H1 (cell line): ENCODE data around the gene USP37. TPM values are rescaled to one million over a fixed set of nuclear protein-coding genes. Genes with fewer than 3 reads are reported as not detected.

Experiments
- CTCF ChIA-PET: fragments of 300-600 bp; sonication (Branson Sonifier 250); formaldehyde crosslinking; loops from one replicate; lab custom pipeline; 2021; ENCODE audit not compliant: partially characterized antibody; lab: Charles Lee
- POLR2A ChIA-PET: fragments of 300-600 bp; sonication (Branson Sonifier 250); formaldehyde crosslinking; loops from one replicate; lab custom pipeline; 2021; ENCODE audit warnings: inconsistent platforms; ENCODE audit not compliant: partially characterized antibody; lab: Charles Lee
- DNase-seq, 2 experiments: peaks; one replicate each; pipeline versions ENCODE4 v3.0.0 to v3.0.0-alpha.2; 2010 to 2022; ENCODE audit warnings: low spot score in 2 of 2, low read depth in 1 of 2, mixed read lengths in 1 of 2
- FAIRE-seq: peaks from 2 replicates; lab custom pipeline; 2011; peaks lifted over from hg19 to GRCh38; lab: Jason Lieb, UNC
- H2AFZ ChIP-seq: 2 replicates; pipeline ENCODE4 v1.8.1; 2012; ENCODE audit warnings: low read length, inconsistent platforms
- H2AK5ac ChIP-seq: 2 replicates; pipeline ENCODE4 v1.6.1; 2013; ENCODE audit warnings: low read depth, low read length
- H2BK120ac ChIP-seq: replicated peaks from 2 replicates; pipeline ENCODE3; 2013; ENCODE audit warnings: low read depth, low read length, inconsistent platforms
- H2BK12ac ChIP-seq: 2 replicates; pipeline ENCODE4 v1.6.1; 2013; ENCODE audit warnings: low read depth, low read length
- H2BK15ac ChIP-seq: 2 replicates; pipeline ENCODE4 v1.6.1; 2013; ENCODE audit warnings: low read length
- H2BK20ac ChIP-seq: 2 replicates; pipeline ENCODE4 v1.6.1; 2013; ENCODE audit warnings: low read length
- H2BK5ac ChIP-seq: 2 replicates; pipeline ENCODE4 v1.6.1; 2013; ENCODE audit warnings: low read depth, low read length
- H3K14ac ChIP-seq: 2 replicates; pipeline ENCODE4 v1.6.1; 2013; ENCODE audit warnings: inconsistent platforms; ENCODE audit not compliant: insufficient read length
- H3K18ac ChIP-seq: 2 replicates; pipeline ENCODE4 v1.6.1; 2013; ENCODE audit warnings: low read length; ENCODE audit errors: extremely low read depth
- H3K23ac ChIP-seq: 2 replicates; pipeline ENCODE4 v1.6.1; 2013; ENCODE audit warnings: inconsistent platforms; ENCODE audit not compliant: insufficient read length
- H3K23me2 ChIP-seq: 2 replicates; pipeline ENCODE4 v1.6.1; 2013; ENCODE audit warnings: low read depth, low read length
- H3K27ac ChIP-seq: 2 replicates; pipeline ENCODE4 v1.6.1; 2011; ENCODE audit warnings: low read depth, low read length, inconsistent platforms
- H3K27me3 ChIP-seq, 4 experiments: replicated peaks in 1 of 4; 1 replicate in 1 of 4; 2 replicates in 3 of 4; pipeline versions ENCODE4 v1.6.1 to v1.8.1; 2011 to 2013; ENCODE audit warnings: low read length in 3 of 4, mild to moderate bottlenecking in 3 of 4, inconsistent platforms in 2 of 4, mixed read lengths in 2 of 4, moderate library complexity in 1 of 4; ENCODE audit not compliant: control insufficient read depth in 3 of 4, insufficient read depth in 3 of 4; ENCODE audit errors: extremely low read depth in 1 of 4
- H3K36me3 ChIP-seq, 4 experiments: 2 replicates each; pipeline versions ENCODE4 v1.6.1 to v1.8.1; 2011 to 2013; ENCODE audit warnings: mild to moderate bottlenecking in 4 of 4, low read length in 3 of 4, moderate library complexity in 2 of 4, control low read depth in 1 of 4, inconsistent platforms in 1 of 4; ENCODE audit not compliant: insufficient read depth in 4 of 4, control insufficient read depth in 2 of 4
- H3K4ac ChIP-seq: replicated peaks from 2 replicates; pipeline ENCODE3; 2013; ENCODE audit warnings: low read length, low read depth, mixed read lengths, inconsistent platforms; ENCODE audit not compliant: insufficient read length
- H3K4me1 ChIP-seq, 4 experiments: replicated peaks in 1 of 4; 1 replicate in 1 of 4; 2 replicates in 3 of 4; pipeline versions ENCODE4 v1.6.1 to v1.8.1; 2011 to 2013; ENCODE audit warnings: low read length in 3 of 4, inconsistent platforms in 2 of 4, mixed read lengths in 1 of 4; ENCODE audit not compliant: insufficient read depth in 4 of 4, control insufficient read depth in 3 of 4
- H3K4me2 ChIP-seq, 2 experiments: 2 replicates each; pipeline versions ENCODE4 v1.6.1 to v1.8.1; 2011 to 2013; ENCODE audit warnings: low read depth in 2 of 2, low read length in 2 of 2, control low read depth in 1 of 2, inconsistent platforms in 1 of 2, mild to moderate bottlenecking in 1 of 2; ENCODE audit not compliant: insufficient read depth in 1 of 2
- H3K4me3 ChIP-seq, 4 experiments: fragments of 200-600, 300-600 bp in 1 of 4; sonication (generic), shearing (Covaris generic), sonication (Bioruptor Twin) in 1 of 4; 2 replicates each; pipeline versions ENCODE4 v1.5.1 to v1.8.1; 2011 to 2016; ENCODE audit warnings: low read length in 4 of 4, low read depth in 3 of 4, control low read depth in 2 of 4, inconsistent platforms in 2 of 4, mild to moderate bottlenecking in 2 of 4, mixed read lengths in 1 of 4, moderate library complexity in 1 of 4; ENCODE audit not compliant: insufficient read depth in 2 of 4; ENCODE audit errors: extremely low read depth in 1 of 4
- H3K56ac ChIP-seq: replicated peaks from 2 replicates; pipeline ENCODE3; 2013; ENCODE audit warnings: low read depth, mild to moderate bottlenecking, mixed read lengths, low read length, inconsistent platforms; ENCODE audit not compliant: insufficient read length
- H3K79me1 ChIP-seq: 2 replicates; pipeline ENCODE4 v1.6.1; 2013; ENCODE audit warnings: low read depth, low read length, control low read depth
- H3K79me2 ChIP-seq, 2 experiments: 2 replicates each; pipeline versions ENCODE4 v1.6.1 to v1.8.1; 2012 to 2013; ENCODE audit warnings: low read length in 2 of 2, mild to moderate bottlenecking in 2 of 2, inconsistent platforms in 1 of 2; ENCODE audit not compliant: insufficient read depth in 2 of 2, control insufficient read depth in 1 of 2
- H3K9ac ChIP-seq, 4 experiments: replicated peaks in 1 of 4; 1 replicate in 1 of 4; 2 replicates in 3 of 4; pipeline versions ENCODE4 v1.6.1 to v1.8.1; 2011 to 2013; ENCODE audit warnings: low read depth in 3 of 4, low read length in 3 of 4, control low read depth in 2 of 4, mild to moderate bottlenecking in 2 of 4, moderate library complexity in 2 of 4, inconsistent platforms in 1 of 4; ENCODE audit errors: extremely low read depth in 1 of 4
- H3K9me3 ChIP-seq, 2 experiments: 2 replicates each; pipeline versions ENCODE4 v1.6.1 to v1.8.1; 2012 to 2013; ENCODE audit warnings: mild to moderate bottlenecking in 2 of 2, moderate library complexity in 2 of 2, control low read depth in 1 of 2, inconsistent platforms in 1 of 2, low read depth in 1 of 2, low read length in 1 of 2, mixed read lengths in 1 of 2; ENCODE audit not compliant: insufficient read depth in 2 of 2
- H4K20me1 ChIP-seq, 2 experiments: replicated peaks in 1 of 2; 2 replicates each; pipeline versions ENCODE3 to v1.8.1; 2011 to 2013; ENCODE audit warnings: inconsistent platforms in 2 of 2, low read length in 2 of 2, mild to moderate bottlenecking in 1 of 2; ENCODE audit not compliant: insufficient read depth in 2 of 2, control insufficient read depth in 1 of 2
- H4K5ac ChIP-seq: 2 replicates; pipeline ENCODE4 v1.6.1; 2013; ENCODE audit warnings: low read length, low read depth, mixed read lengths, inconsistent platforms; ENCODE audit not compliant: insufficient read length
- H4K8ac ChIP-seq: 2 replicates; pipeline ENCODE4 v1.8.0; 2013; ENCODE audit warnings: mild to moderate bottlenecking, moderate library complexity, low read length, inconsistent platforms; ENCODE audit not compliant: insufficient read depth; ENCODE audit errors: extremely low read depth
- H4K91ac ChIP-seq: replicated peaks from 2 replicates; pipeline ENCODE3; 2013; ENCODE audit warnings: low read length, mixed read lengths, inconsistent platforms; ENCODE audit not compliant: insufficient read length
- BCL11A ChIP-seq, 2 experiments: IDR thresholded peaks; one replicate each; pipeline ENCODE4 v1.6.1; 2011; ENCODE audit warnings: low read depth in 2 of 2, low read length in 2 of 2, mild to moderate bottlenecking in 2 of 2
- CBX5 ChIP-seq: fragments of 300-800, 300-1000 bp; sonication (generic); IDR thresholded peaks from 2 replicates; pipeline ENCODE4 v1.7.1; 2016; ENCODE audit warnings: antibody characterized with exemption, low read length, low read depth
- CHD2 ChIP-seq: IDR thresholded peaks from 2 replicates; pipeline ENCODE4 v1.6.1; 2012; ENCODE audit warnings: low read length, improper control_type of control experiment
- EZH2 ChIP-seq: fragments of 200-600 bp; sonication (generic); IDR thresholded peaks from 2 replicates; pipeline ENCODE4 v1.7.1; 2012; ENCODE audit warnings: low read depth, mild to moderate bottlenecking, moderate library complexity, low read length, inconsistent platforms; ENCODE audit not compliant: severe bottlenecking
- HDAC2 ChIP-seq, 2 experiments: fragments of 300-600 bp in 1 of 2; sonication (generic) in 1 of 2; IDR thresholded peaks; 2 replicates each; pipeline ENCODE4 v1.6.1; 2011 to 2012; ENCODE audit warnings: low read depth in 2 of 2, low read length in 2 of 2, mild to moderate bottlenecking in 2 of 2, moderate library complexity in 2 of 2, borderline replicate concordance in 1 of 2, inconsistent platforms in 1 of 2
- HDAC6 ChIP-seq: IDR thresholded peaks from one replicate; pipeline ENCODE4 v1.7.1; 2012; ENCODE audit warnings: low read depth, mild to moderate bottlenecking, inconsistent platforms, low read length, moderate library complexity
- JUND ChIP-seq: IDR thresholded peaks from 2 replicates; pipeline ENCODE4 v1.6.1; 2011; ENCODE audit warnings: mild to moderate bottlenecking, improper control_type of control experiment, low read length
- KDM5A ChIP-seq: fragments of 200-600 bp; IDR thresholded peaks from 2 replicates; pipeline ENCODE4 v1.7.1; 2012; ENCODE audit warnings: mild to moderate bottlenecking, low read length, inconsistent platforms, mixed read lengths
- NRF1 ChIP-seq: IDR thresholded peaks from 2 replicates; pipeline ENCODE4 v1.6.1; 2011; ENCODE audit warnings: mild to moderate bottlenecking, low read depth, low read length, improper control_type of control experiment
- POLR2A ChIP-seq, 2 experiments: IDR thresholded peaks; 1 replicate in 1 of 2; 2 replicates in 1 of 2; pipeline ENCODE4 v1.6.1; 2011; ENCODE audit warnings: low read depth in 2 of 2, low read length in 2 of 2, mild to moderate bottlenecking in 2 of 2; ENCODE audit errors: control extremely low read depth in 1 of 2
- RAD21 ChIP-seq, 2 experiments: IDR thresholded peaks in 1 of 2; conservative IDR thresholded peaks in 1 of 2; 2 replicates each; pipeline ENCODE4 v1.6.1; 2011; ENCODE audit warnings: low read depth in 2 of 2, low read length in 2 of 2, improper control_type of control experiment in 1 of 2, inconsistent platforms in 1 of 2, mild to moderate bottlenecking in 1 of 2, moderate library complexity in 1 of 2
- RBBP5 ChIP-seq: IDR thresholded peaks from 2 replicates; pipeline ENCODE4 v1.7.1; 2012; ENCODE audit warnings: low read depth, mild to moderate bottlenecking, inconsistent platforms, low read length, moderate library complexity, borderline replicate concordance
- RNF2 ChIP-seq: fragments of 200-900, 300-1000 bp; sonication (generic); IDR thresholded peaks from 2 replicates; pipeline ENCODE4 v1.7.1; 2016; ENCODE audit warnings: borderline replicate concordance, low read depth, mild to moderate bottlenecking, antibody characterized with exemption, low read length; ENCODE audit not compliant: poor library complexity, severe bottlenecking; ENCODE audit errors: missing control alignments
- SP2 ChIP-seq: IDR thresholded peaks from 2 replicates; pipeline ENCODE4 v1.6.1; 2012; ENCODE audit warnings: mild to moderate bottlenecking, low read length, inconsistent platforms
- TEAD4 ChIP-seq: IDR thresholded peaks from 2 replicates; pipeline ENCODE4 v1.6.1; 2012; ENCODE audit warnings: low read depth, low read length, inconsistent platforms, mixed read lengths
- WGBS, 2 experiments: shearing (Covaris generic) in 1 of 2; methylation state at CpG; one replicate each; pipeline versions ENCODE4 v1.1.6 to v1.1.7; 2013 to 2015; ENCODE audit warnings: low lambda C conversion rate in 2 of 2, mixed read lengths in 2 of 2, inconsistent platforms in 1 of 2, low coverage in 1 of 2, missing lambda C conversion rate in 1 of 2; ENCODE audit not compliant: insufficient replicate concordance in 2 of 2, insufficient coverage in 1 of 2, insufficient read length in 1 of 2; ENCODE audit errors: extremely low coverage in 1 of 2, missing lambda C conversion rate in 1 of 2; 5-methylcytosine and 5-hydroxymethylcytosine counted together
- polyA plus RNA-seq, 7 experiments: library from polyadenylated mRNA; depleted of rRNA in 3 of 7; stranded (reverse) in 5 of 7; unstranded in 2 of 7; fragments of >200 nt in 5 of 7; fragments of 200-250 nt in 2 of 7; gene quantifications; 1 replicate in 5 of 7; 2 replicates in 1 of 7; 4 replicates in 1 of 7; pipeline versions ENCODE4 v1.2.1 to v1.2.3, GENCODE V29; 2011 to 2013; ENCODE audit warnings: missing spikeins in 2 of 7, mixed read lengths in 2 of 7
- total RNA-seq: library from RNA; stranded (reverse); fragmentation: NEBNext Ultra II Directional; extraction: Animal tissue kit (Norgen Biotek cat#: 25700); gene quantifications from 2 replicates; pipeline ENCODE4 v1.2.1, GENCODE V29; 2021

Gene USP37
- total and polyA plus RNA-seq, 2 of the 8 experiments (the other 6 are each of a cell fraction or from before 2014, with no cell fraction given): 3.8 to 29.1 TPM

DNA sequence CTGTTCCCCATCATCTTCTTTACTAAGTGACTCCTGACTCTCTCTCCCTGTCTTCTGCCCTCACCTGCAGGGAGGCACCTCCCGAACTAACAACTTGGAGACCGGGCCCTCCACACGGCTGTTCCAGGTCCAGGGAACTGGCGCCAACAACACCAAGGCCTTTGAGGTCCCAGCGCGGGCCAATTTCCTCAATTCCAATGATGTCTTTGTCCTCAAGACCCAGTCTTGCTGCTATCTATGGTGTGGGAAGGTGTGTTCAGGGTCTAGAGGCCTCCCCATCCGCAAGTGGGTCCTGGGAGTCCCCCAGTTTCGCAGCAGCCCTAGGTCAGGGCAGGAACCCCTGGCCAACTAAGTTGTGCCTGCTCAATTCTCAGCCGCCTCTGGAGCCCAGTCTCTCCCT lies 133.7 kb downstream of the USP37 start:
- Histone ChIP-seq H3K56ac (no peak overlapping the region), H2BK5ac (no peak overlapping the region), H3K18ac (no peak overlapping the region), H4K8ac (no peak overlapping the region), H4K20me1 (no peaks in the 10 kb centered on the region), H2AK5ac (no peak overlapping the region), H3K9me3 (no peaks in the 10 kb centered on the region), H2BK15ac (no peak overlapping the region), H2AFZ (no peak overlapping the region), H3K27me3 (no peaks in the 10 kb centered on the region), H2BK120ac (no peak overlapping the region), H2BK12ac (no peak overlapping the region), H4K5ac (no peak overlapping the region), H3K79me2 (no peaks in the 10 kb centered on the region), H3K9ac (no peak overlapping the region), H3K27ac (no peak overlapping the region), H3K4me2 (no peak overlapping the region), H3K4me3 (no peak overlapping the region), H2BK20ac (no peak overlapping the region), H3K23ac (no peak overlapping the region), H3K36me3 (no peaks in the 10 kb centered on the region), H3K79me1 (no peaks in the 10 kb centered on the region), H3K14ac (no peak overlapping the region), H3K4ac (no peak overlapping the region), H3K4me1 (no peaks in the 10 kb centered on the region), H3K23me2 (no peaks in the 10 kb centered on the region), H4K91ac (no peak overlapping the region)
- ChIA-PET CTCF (no interaction called here), POLR2A (interaction anchor here (0.8 kb wide), 1 partner anchor 11 kb away, joined by 3 read pairs; no protein-coding TSS in a partner anchor)
- WGBS, 2 experiments: 94% methylated on average over 9 of the region's 9 CpGs; no CpG with 5 or more reads in 1 of the 2 experiments
- DNase-seq (no peak), FAIRE-seq (no peak)
- TF ChIP-seq HDAC2 (IDR thresholded peaks at IDR 0.05; ENCODE audit: borderline replicate concordance in 1 of 2, low read depth in 2 of 2, low read length in 2 of 2) (no peak), TEAD4 (no peak), RAD21 (IDR thresholded peaks at IDR 0.05 in 1 of 2, conservative IDR thresholded peaks at IDR 0.05 in 1 of 2; ENCODE audit: low read depth in 2 of 2, low read length in 2 of 2) (no peak), RBBP5 (no peak), RNF2 (no peak), SP2 (no peak), POLR2A (IDR thresholded peaks at IDR 0.05; ENCODE audit: control extremely low read depth in 1 of 2, low read depth in 2 of 2, low read length in 2 of 2) (no peak), HDAC6 (no peak), BCL11A (IDR thresholded peaks at IDR 0.05; ENCODE audit: low read depth in 2 of 2, low read length in 2 of 2) (no peak), CHD2 (no peak), EZH2 (no peak), CBX5 (no peak), NRF1 (no peak), KDM5A (no peak), JUND (no peak)
